Activated CD4-positive, CD25-positive, alpha-beta regulatory T cell treated with anti-CD3 and anti-CD28 coated beads, Interleukin-2, amount 50 U/mL, for 16 hours (primary cell): ENCODE data around the gene PIK3R1.

ENCODE experiments used
- DNase-seq: peaks from one replicate; pipeline ENCODE4 v3.0.0-alpha.2; 2020; ENCODE audit warnings: low read depth, low spot score

Gene PIK3R1

DNA sequence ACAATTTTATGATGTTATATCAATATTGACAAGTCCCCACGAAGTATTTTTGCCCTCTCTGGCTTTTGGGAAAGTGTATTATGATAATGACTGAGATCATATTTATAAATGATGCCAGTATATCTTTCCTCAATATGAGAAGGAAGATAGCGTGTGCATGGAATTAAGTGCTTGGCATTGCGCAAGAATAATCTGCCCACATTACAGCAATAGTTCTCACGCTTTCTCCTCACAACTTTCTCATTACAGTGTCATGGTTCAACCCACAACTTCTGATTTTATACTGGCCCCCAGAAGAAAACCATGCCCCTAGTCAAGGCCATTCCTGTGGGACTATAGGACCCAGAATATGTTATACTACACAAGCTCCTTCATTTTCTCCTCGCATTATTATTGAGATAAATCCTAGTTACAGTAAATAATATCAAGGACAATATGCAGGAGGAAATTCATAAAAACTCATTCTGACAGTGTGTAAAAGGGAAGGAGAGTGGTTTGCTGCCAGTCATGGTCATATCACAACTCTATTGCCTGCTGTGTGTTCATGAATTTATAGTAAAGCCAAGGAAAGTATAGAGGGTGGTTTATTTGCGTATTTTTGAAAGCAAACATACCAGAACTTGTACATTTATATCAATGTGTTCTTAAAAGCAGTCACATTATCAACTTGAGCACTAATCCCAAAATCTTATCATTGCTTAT lies 114.1 kb downstream of the PIK3R1 start:
- DNase-seq: no peak

DNA sequence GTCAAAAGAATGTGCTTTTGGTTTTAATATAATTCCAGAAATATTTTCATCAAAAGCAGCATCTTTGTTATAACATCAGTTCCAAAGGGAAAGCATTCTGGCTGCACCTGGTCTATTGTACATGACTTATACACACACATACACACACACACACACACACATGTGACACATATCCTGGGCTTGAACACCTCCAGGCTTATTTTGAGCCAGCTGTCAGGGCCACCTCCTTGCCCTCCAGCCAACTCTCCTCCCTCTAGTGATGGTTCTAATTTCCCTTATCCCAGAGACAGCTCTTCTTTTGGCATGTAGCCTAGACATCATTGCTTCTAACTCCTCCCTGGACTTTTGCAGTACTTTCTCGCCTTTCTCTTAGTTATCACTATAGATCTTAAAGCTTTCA lies 115.0 kb downstream of the PIK3R1 start:
- no peak for DNase-seq

- DNase-seq: no peak
These were observed 115.9 kb downstream of the PIK3R1 start for GRCh38 chr5:68331192-68332079.

DNA sequence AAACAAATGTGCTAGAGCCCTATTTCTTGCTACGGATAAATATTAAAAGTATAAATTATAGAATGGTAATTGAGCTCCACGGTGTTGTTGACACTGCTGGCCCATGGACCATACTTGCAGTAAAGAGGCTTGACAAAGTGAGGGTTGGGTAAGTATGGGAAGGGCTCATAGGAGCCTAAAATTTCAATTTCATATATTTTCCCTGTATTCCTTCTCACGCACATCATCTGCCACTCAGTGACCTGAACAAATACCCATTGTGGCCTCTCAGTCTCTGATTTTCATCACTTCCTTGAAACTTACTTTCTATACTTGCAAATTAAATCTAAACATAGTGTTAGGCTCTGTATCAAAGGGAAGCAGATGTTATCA lies 116.5 kb downstream of the PIK3R1 start:
- no peak for DNase-seq

DNA sequence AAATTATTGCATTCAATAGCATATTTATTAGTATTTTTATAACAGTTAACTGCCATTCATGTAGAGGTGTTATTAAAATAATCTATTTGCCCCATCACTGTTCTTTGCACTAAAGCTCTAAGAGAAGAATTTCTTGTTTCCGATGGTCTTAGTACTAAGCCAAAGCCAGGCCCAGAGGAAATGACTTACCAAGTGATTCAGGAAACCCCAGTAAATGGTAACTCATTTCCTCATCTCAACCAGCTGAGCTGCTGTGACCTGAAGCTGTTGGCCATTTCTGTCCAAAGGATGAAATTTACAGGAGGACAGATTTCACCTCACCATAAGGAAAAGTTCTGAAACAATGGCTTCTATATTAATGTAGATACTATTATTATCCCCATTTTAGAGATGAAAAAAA lies 117.0 kb downstream of the PIK3R1 start:
- DNase-seq: no peak

- no peak for DNase-seq
These were observed 118.3 kb downstream of the PIK3R1 start for GRCh38 chr5:68333649-68334552.

- no peak for DNase-seq
These were observed 119.0 kb downstream of the PIK3R1 start for GRCh38 chr5:68334553-68334886.

GRCh38 chr5:68335075-68335474 lies 119.5 kb downstream of the PIK3R1 start:
- DNase-seq: no peak

DNA sequence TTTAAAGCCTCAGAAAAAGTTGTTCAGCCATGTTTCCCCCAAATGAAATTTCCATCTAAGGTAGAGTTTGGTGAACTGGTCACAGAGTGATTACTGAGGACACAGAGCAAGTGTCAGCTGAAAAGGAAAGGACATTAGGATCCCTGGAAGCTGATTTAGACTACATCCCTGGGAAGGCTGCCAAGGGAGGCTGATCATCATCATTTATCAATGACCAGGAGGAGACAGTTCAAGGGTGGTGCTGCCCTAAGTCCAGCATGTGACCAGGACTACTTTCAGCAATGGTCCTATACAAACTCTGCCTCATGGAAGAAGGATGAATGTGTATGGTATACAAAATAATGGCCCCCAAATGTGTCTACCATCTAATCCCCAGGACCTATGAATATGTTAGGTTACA lies 120.6 kb downstream of the PIK3R1 start:
- no peak for DNase-seq

DNA sequence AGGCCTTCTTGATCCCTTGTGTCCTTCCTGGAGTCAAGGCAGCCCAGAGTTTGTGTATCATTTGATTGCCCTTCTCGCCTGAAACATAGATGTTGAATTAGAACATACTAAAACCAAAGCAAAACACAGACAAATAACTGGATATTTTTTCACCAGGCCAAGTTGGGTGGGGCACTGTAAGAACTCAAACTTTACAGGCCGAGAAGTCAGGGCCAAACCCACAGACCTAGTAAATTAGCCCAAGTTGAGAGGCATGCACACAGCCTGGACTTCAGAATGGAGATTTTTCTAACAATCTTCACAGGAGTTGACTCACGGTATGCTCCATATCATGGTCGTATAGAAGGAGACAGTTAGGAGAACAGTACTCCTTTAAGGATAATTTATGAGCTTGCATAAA lies 121.7 kb downstream of the PIK3R1 start:
- DNase-seq: no peak

DNA sequence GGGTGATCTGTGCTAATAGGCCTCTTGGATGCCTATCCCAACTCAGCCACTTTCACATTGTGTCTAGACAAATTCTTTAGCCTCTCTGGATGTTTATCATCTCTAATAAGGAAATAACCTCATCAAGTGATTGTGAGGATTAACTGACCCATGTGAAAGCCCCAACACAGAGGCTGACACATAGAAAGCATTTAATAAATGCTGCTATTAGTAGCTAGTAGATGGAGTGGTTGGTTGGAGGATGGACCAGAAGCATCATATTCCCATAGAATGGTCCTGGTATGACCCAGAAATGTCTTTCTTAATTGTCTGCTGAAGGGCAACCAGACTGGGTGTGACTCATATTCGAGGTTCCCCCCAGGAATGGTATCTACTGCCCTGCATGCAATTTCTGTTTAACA lies 124.4 kb downstream of the PIK3R1 start:
- no peak for DNase-seq

- DNase-seq: no peak
These were observed 125.5 kb downstream of the PIK3R1 start for GRCh38 chr5:68341006-68341405.

GRCh38 chr5:68342693-68343092 lies 127.1 kb downstream of the PIK3R1 start:
- DNase-seq: no peak

GRCh38 chr5:68343421-68343826 lies 127.9 kb downstream of the PIK3R1 start:
- no peak for DNase-seq

DNA sequence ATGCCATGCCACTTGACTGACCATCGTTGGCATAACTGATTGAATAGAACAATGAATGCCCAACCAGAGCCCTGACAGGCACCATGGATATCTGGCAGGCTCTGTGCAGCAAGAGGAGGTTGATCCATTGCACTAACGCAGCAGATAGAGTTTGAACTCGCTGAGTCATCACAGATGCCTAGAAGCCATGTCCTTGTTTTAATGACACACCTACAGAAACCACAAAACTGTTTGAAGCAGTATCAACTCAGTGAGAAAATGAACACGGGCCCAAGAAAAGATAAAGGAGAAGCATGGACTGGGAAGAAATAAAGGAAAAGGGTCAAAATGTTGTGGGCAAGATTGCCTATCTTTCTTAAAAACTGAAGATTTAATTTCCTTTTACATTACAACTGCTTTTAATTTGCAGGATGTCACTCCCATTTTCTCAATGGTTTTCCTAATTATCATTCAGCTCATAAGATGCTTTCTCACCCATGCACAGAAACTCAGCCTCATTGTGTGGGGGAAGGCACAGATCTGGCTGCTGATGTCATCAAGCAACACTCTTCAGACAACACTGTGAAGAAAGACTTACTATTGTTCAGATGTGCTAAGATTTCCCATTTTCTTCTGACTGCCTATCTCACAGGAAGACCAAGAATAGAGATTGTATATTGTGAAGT lies 129.0 kb downstream of the PIK3R1 start:
- DNase-seq: no peak

DNA sequence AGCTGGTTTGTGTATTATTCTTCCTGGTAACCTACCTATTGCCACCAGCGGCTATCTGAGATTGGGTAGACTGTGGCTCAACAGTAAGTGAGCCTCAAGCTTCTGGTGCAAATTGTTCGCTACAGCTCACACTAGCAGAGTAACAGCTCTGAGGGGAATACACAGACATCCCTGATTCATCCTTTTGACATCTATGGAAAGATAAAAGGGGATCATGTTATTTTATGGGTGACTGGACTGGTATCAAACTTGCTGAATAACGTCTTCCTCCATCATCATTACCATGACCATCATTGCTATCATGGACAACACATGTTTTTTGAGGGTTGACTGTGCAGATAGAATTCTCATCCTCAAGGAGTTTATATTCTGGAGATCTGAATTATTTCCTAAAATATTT lies 129.6 kb downstream of the PIK3R1 start:
- DNase-seq: no peak

DNA sequence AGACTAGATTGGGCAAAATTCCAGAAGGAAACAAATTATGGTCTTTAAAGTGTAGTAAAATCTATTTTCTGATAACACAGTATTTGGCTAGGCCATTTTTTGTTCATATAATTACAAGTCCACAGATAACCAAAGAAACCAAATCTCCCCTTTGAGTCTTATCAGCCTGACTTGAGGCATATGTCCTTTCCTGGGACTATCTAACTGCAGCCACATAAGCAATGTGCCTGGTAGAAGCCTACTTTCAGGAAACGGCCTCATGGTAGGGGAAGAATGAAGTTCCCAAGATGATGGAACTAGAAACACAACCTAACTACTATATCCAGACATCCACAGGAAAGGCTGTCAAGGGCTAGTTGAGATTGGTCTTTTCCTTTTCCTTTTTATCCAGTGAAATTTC lies 130.0 kb downstream of the PIK3R1 start:
- no peak for DNase-seq

DNA sequence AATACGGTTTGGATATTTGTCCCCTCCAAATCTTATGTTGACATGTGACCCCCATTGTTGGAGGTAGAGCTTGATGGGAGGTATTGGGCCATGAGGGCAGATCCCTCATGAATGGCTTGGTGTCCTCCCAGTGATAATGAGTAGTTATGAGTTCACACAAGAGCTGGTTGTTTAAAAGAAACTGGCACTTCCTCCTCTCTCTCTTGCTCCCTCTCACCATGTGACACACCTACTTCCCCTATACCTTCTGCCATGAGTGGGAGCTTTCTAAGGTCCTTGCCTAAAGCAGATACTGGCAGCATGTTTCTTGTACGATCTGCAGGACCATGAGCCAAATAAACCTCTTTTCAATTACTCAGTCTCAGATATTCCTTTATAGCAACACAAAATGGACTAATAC lies 132.0 kb downstream of the PIK3R1 start:
- DNase-seq: no peak

DNA sequence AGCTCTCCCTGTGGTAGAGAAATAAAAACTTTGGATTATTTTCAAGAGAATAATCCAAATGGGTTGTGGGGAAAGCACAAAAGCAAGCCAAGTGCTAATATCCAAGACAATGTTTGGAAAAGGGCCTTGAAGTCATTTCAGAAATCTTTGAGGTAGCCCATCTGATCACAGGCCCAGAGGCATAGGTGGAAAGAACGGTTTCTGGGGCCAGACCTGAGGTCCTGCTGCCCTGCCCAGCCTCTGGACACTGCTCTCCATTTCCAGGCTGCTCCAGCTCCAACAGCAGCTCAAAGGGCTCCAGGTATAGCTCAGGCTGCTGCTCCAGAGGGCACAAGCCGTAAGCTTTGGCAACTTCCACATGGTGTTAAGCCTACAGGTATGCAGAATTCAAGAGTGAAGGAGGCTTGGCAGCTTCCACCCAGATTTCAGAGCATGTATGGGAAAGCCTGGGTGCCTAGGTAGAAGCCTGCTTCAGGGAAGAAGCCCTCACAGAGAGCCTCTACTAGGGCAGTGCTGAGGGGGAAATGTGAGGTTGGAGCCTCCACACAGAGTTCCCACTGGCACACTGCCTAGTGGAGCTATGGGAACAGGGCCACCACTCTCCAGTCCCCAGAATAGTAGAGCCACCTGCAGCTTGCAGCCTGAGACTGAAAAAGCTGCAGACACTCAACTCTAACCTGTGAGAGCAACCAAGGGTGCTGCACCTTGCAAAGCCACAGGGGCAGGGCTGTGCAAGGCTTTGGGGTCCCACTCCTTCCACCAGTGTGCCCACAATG lies 133.1 kb downstream of the PIK3R1 start:
- DNase-seq: no peak

- DNase-seq: no peak
These were observed 134.6 kb downstream of the PIK3R1 start for GRCh38 chr5:68350176-68350575.
